ENCODE measurements around the gene PTGER1. TPM values are rescaled to one million over a fixed set of nuclear protein-coding genes. Genes with fewer than 3 reads are reported as not detected.

PTGER1 gene
- total and polyA plus RNA-seq, 2 of the 8 experiments (the other 6 are each of a cell fraction or from before 2014, with no cell fraction given) = 0.20 to 0.41 TPM

DNA sequence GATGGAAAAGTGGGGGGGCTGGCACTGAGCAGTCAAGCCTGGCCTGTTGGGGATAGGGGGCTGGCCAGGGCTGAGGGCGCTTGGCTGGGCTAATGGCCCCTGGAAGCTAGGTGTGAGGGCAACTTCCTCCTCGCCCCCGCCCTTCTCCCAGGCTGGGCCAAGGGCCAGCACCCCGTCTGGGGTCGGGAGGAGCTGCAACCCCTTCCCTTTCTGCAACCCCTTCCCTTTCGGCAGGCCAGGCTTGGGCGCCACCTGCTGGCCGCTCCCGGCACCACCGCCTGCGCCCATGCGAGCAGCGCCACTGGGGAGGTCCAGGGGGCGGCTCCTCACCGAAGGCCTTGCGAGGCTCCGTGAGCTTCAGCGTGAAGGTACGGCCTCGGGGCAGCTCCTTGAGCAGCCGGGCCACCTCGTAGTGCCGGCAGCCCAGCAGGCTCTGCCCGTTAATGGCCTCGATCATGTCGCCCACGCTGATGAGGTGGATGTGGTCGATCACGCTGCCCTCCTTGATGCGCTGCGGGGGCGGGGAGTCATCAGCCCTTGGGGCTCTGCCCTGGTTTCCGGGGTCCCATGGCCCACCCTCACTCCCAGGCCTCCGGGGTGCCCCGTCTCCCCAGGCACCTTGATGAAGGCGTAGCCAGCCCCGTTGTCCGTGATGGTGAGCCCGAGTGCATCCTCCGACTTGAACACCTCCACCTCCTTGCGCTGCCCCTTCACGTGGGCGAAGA, 5.0 kb upstream of the PTGER1 start (continued):
- TF ChIP-seq EP300 (IDR thresholded peaks at IDR 0.05; ENCODE audit: borderline replicate concordance in 1 of 2, low read depth in 2 of 2, low read length in 2 of 2) (0 out of 3 replicates have a peak, but pooled peaks of 1 of the 2 experiments have one; percentile 45), EGR1 (IDR thresholded peaks at IDR 0.05; ENCODE audit: borderline replicate concordance, low read depth, low read length) (no peak; the same call in 1 of the 2 replicates), BRCA1 (IDR thresholded peaks at IDR 0.05; ENCODE audit: low read depth, low read length) (no peak), SAP30 (IDR thresholded peaks at IDR 0.05; ENCODE audit: insufficient read depth, insufficient replicate concordance, low read length) (no peak), RBBP5 (IDR thresholded peaks at IDR 0.05; ENCODE audit: borderline replicate concordance, low read depth, low read length) (no peak), RNF2 (IDR thresholded peaks at IDR 0.05; ENCODE audit: borderline replicate concordance, low read depth, low read length, missing control alignments, poor library complexity, severe bottlenecking) (no peak), SIRT6 (IDR thresholded peaks at IDR 0.05; ENCODE audit: low read length) (no peak), RXRA (IDR thresholded peaks at IDR 0.05; ENCODE audit: insufficient read depth, low read depth, low read length) (no peak), TEAD4 (IDR thresholded peaks at IDR 0.05; ENCODE audit: low read depth, low read length) (no peak), RFX5 (IDR thresholded peaks at IDR 0.05; ENCODE audit: borderline replicate concordance, low read depth, low read length) (no peak), CBX8 (IDR thresholded peaks at IDR 0.05; ENCODE audit: borderline replicate concordance, low read depth, low read length) (no peak), HDAC6 (IDR thresholded peaks at IDR 0.05; ENCODE audit: low read depth, low read length) (no peak), BCL11A (IDR thresholded peaks at IDR 0.05; ENCODE audit: low read depth in 2 of 2, low read length in 2 of 2) (no peak)
- TF ChIP-seq, protein P1, sequence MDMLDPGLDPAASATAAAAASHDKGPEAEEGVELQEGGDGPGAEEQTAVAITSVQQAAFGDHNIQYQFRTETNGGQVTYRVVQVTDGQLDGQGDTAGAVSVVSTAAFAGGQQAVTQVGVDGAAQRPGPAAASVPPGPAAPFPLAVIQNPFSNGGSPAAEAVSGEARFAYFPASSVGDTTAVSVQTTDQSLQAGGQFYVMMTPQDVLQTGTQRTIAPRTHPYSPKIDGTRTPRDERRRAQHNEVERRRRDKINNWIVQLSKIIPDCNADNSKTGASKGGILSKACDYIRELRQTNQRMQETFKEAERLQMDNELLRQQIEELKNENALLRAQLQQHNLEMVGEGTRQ (IDR thresholded peaks at IDR 0.05; ENCODE audit: low read length) = no peak
- TF ChIP-seq, protein P2, sequence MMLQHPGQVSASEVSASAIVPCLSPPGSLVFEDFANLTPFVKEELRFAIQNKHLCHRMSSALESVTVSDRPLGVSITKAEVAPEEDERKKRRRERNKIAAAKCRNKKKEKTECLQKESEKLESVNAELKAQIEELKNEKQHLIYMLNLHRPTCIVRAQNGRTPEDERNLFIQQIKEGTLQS (IDR thresholded peaks at IDR 0.05; ENCODE audit: insufficient read depth, low read depth, low read length) = no peak
- TF ChIP-seq, protein P3, sequence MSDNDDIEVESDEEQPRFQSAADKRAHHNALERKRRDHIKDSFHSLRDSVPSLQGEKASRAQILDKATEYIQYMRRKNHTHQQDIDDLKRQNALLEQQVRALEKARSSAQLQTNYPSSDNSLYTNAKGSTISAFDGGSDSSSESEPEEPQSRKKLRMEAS (IDR thresholded peaks at IDR 0.05) = peak; percentile 51
- TF ChIP-seq, protein P4, sequence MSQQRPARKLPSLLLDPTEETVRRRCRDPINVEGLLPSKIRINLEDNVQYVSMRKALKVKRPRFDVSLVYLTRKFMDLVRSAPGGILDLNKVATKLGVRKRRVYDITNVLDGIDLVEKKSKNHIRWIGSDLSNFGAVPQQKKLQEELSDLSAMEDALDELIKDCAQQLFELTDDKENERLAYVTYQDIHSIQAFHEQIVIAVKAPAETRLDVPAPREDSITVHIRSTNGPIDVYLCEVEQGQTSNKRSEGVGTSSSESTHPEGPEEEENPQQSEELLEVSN (IDR thresholded peaks at IDR 0.05) = no peak
